IPS-18c (cell line): ENCODE measurements around the gene PRKCA.
"Not testable (repeated sequence)": the region's sequence is repeated elsewhere in the genome, so short reads cannot be mapped to it uniquely, and the experiment has no call there.

Source experiments
- H3K4me3 ChIP-seq: 2 replicates; pipeline ENCODE4 v1.7.0; 2013; ENCODE audit warnings: low read depth, mild to moderate bottlenecking, low read length, moderate library complexity; ENCODE audit not compliant: insufficient read depth
- H3K9me3 ChIP-seq: one replicate; pipeline ENCODE4 v1.6.1; 2013; ENCODE audit warnings: mild to moderate bottlenecking, low read length, moderate library complexity; ENCODE audit not compliant: control insufficient read depth, insufficient read depth

Gene PRKCA

GRCh38 chr17:66310528-66311148 is 8.2 kb downstream of the PRKCA start:
- Histone ChIP-seq H3K4me3 (no peak overlapping the region), H3K9me3 (no peaks in the 10 kb centered on the region)

DNA sequence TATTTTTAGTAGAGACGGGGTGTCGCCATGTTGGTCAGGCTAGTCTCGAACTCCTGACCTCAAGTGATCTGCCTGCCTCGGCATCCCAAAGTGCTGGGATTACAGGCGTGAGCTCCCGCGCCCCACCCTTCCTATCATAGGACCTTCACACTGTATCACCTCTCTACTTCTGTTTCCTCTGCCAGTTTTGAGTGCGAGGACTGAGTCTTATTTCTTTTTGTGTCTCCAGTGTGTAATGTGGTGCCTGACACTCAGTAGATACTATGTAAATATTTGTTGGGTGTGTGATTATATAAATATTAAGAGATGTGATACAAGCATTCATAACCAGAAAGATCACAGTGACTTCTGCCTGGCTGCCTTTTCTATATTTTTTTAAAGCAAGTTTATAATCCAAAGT is 10.5 kb downstream of the PRKCA start:
- Histone ChIP-seq H3K4me3 (no peak overlapping the region), H3K9me3 (no peaks in the 10 kb centered on the region)

DNA sequence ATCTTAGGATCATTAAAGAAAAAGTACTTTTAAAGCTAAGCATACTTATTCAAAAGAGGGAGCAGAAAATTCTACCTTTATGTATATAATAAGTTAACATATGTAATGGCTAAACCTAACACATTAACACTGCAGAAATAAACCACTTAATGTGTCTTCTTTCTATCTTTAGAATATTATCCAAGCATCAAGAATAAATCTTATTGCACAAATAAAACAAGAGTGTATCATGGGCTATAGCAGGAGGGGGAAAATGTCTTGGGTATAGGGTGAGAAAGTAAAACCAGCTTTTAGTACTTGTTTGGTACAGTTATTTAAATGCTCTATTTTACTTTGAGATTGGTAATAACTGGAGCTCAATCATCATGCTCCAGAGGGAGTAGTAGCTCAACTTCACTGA is 10.9 kb downstream of the PRKCA start:
- no peak overlapping the region for H3K4me3 ChIP-seq
- no peaks in the 10 kb centered on the region for H3K9me3 ChIP-seq

DNA sequence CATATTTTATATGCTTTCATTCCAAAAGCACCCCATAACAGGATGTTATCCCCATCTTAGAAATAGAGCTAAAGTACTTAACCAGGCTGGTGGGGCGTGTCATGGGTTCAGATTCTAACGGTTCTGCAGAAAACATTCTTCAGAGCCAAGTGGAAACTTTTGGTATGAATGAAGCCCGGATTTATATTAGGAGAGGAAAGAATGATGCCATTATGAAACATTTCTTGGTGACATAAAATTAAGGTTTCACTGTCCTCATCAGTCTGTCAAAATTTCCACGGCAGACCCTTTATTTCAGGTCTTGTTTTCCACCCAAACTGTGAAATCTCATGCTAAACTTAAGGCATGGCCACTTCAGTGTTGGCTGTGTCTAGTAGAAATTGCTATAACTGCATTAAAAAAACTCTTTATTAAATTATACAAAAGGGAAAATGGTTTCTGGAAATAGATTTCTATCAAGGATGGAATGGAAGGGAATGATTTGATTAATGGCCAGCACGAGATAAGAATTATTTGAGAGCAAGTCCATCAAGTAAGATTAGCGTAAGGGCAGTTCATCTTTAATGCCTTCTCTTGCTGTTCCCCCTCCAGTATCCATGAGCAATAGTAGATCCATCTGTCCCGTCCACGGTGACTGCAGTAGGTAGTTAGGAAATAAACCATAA is 11.7 kb downstream of the PRKCA start:
- H3K9me3 ChIP-seq = peaks cover 2% of the 10 kb centered on the region
- no peak overlapping the region for H3K4me3 ChIP-seq

DNA sequence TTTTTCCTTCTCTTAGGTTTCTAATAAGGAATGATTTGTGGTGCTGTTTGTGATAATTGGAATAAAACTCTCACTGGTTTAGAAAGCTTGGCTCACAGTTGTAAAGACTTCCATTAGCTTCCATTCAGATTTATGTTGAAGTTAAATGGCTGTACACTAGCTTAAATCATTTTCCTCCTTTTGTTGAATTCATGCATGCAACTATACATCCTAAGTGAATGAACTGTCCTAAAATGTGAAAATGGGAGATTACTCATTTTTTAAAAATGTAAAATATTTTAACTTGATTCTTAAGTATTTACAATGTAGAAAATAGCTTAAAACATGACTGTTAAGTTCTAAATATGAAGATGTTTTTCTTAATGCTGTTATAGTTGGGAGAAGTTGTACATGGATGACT is 15.2 kb downstream of the PRKCA start:
- Histone ChIP-seq H3K9me3 (peaks cover 5% of the 10 kb centered on the region), H3K4me3 (no peak overlapping the region)

GRCh38 chr17:66319226-66319625 is 16.8 kb downstream of the PRKCA start:
- H3K9me3 ChIP-seq = peaks cover 5% of the 10 kb centered on the region

DNA sequence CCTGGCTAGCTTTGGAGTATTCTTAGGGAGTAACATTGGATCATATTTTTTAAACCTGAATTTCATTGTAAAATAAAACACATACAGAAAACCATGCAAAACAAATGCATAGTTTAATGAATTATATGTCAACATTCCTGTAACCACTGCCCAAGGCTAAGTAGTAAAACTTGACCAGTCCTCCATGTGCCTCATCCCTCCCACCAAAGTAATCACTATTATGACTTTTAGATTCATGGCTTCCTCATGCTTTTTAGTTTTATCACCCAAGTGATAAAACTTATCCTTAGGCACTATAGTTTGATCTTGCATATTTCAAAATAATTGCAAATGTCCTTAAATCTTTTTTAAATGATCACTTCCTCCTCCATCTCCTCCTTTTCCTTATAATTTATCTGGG is 20.4 kb downstream of the PRKCA start:
- H3K4me3 ChIP-seq = no peak overlapping the region
- peaks cover 5% of the 10 kb centered on the region for H3K9me3 ChIP-seq

More at GRCh38 chr17:66319226-66319625, 16.8 kb downstream of the PRKCA start:
- H3K4me3 ChIP-seq = no peak overlapping the region

GRCh38 chr17:66324381-66325004 is 22.1 kb downstream of the PRKCA start:
- H3K9me3 ChIP-seq, H3K4me3 ChIP-seq: not testable (repeated sequence)

- H3K4me3 ChIP-seq = no peak overlapping the region
These were observed 24.1 kb downstream of the PRKCA start for GRCh38 chr17:66326476-66327047.

GRCh38 chr17:66330646-66331037 is 28.2 kb downstream of the PRKCA start:
- H3K4me3 ChIP-seq = no peak overlapping the region
- H3K9me3 ChIP-seq = no peaks in the 10 kb centered on the region

More at GRCh38 chr17:66326476-66327047, 24.1 kb downstream of the PRKCA start:
- no peaks in the 10 kb centered on the region for H3K9me3 ChIP-seq

DNA sequence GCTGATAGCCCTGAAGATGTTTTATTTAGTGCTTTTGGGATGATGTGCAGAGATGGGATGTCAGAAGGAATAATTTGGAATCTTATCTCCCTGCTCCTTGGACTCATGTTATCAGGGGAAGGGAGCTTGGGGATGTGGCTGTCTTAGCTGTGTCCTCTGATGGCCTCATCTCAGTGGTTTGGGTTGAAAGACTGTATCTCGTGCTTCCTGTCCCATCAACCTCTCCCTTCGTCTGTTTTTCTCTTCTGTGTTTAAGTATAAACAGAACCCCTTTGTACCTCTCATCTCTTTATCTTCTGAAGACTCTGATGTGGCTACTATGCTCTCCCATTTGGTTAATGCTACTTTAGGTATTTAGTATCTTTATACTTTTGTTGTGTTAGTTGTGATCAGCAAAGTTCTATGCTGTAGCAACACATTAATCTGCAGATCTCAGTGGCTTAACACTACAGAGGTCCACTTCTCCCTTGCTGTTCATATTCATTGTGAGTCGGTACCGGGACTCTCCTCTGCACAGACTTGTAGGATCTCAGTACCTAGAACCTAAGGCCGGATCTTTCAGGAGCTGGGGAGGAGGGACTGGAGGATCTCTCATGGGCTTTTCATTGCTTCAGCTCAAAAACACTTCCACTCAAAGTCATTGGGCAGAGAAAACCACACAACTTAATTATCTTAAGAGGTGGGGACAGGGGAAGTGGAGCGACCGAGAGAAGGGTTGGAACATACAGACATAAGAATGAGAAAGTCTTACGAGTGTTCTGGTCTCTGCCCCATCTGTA is 28.8 kb downstream of the PRKCA start:
- Histone ChIP-seq H3K4me3 (no peak overlapping the region), H3K9me3 (no peaks in the 10 kb centered on the region)

DNA sequence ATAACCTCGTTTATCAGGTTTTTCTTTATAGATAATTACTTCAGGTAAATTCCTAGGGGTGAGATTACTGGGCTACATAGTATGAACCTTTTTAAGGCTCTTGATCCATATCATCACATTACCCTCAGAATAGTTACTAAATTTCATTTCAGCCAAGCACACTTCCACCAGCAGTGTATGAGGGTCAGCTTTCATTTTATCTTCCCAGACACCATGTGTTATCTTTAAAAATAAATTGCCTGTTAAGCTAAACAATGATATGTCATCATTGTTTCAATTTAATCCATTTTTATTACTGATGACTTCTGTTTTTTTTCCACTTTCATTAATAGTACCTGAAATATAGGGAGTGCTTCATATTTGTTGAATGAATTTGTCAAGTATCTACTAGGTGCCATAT is 33.4 kb downstream of the PRKCA start:
- H3K9me3 ChIP-seq = no peaks in the 10 kb centered on the region
- H3K4me3 ChIP-seq = no peak overlapping the region

DNA sequence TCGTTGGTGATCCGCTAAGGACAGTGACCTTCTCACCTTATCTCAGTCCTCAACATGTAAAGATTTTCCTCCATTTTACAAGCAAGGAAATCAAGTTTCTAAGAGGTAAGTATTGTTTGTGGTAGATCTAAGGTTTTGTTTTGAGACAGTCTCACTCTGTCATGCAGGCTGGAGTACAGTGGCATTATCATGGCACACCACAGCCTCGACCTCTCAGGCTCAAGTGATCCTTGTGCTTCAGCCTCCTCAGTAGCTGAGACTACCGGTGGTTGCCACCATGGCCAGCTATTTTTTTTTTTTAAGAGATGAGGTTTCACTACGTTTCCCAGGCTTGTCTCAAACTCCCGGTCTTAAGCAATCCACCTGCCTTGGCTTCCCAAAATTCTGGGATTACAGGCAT is 34.9 kb downstream of the PRKCA start:
- no peak overlapping the region for H3K4me3 ChIP-seq
- no peaks in the 10 kb centered on the region for H3K9me3 ChIP-seq

- H3K9me3 ChIP-seq = no peaks in the 10 kb centered on the region
- no peak overlapping the region for H3K4me3 ChIP-seq
These were observed 35.6 kb downstream of the PRKCA start for GRCh38 chr17:66337866-66338485.

DNA sequence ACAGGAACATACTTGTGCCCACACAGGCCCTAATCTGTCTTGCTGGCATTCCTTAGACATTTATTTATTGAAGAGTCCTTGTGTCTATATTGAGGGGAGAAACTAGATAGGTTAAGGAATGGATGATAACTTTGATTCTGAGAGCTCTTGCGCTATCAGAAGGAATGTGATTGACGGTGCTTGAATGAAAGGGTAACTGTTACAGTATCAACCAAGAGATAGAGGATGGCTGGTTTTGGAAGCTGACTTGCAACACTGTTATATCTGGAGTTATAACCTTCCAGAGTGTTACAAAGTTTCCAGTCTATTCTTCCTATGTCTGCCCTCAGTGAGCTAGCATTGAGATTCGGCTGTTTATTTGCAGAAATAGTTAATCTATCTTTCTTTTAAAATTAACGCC is 36.5 kb downstream of the PRKCA start:
- Histone ChIP-seq H3K4me3 (no peak overlapping the region), H3K9me3 (no peaks in the 10 kb centered on the region)

DNA sequence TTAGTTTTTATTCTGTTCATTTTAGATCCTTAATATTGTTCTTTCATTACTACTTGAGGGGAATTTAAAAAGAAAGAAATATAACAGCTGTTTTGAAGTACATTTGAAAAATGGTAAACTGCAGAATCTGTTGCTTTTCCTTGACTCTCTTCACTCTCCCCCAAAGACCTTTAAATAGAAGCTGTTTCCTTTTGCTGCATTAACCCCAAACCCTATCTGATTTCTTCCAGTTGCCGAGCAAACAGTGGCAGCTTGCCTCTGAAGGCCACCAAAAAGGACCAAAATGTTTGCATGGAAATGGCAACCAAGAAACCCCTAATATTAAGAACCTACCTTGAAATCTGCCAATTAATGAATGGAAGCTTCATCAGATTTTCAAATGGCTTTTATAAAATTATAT is 37.1 kb downstream of the PRKCA start:
- Histone ChIP-seq H3K9me3 (no peaks in the 10 kb centered on the region), H3K4me3 (no peak overlapping the region)

GRCh38 chr17:66340720-66341119 is 38.3 kb downstream of the PRKCA start:
- Histone ChIP-seq H3K4me3 (no peak overlapping the region), H3K9me3 (no peaks in the 10 kb centered on the region)
